Uterus (tissue), 4 donors: Measurements from ENCODE around the gene ATL2. TPM values are rescaled to one million over a fixed set of nuclear protein-coding genes. Genes with fewer than 3 reads are reported as not detected.

Experiments used
- DNase-seq, 2 donors: peaks; one replicate each; pipeline ENCODE4 v3.0.0-alpha.2; 2019 to 2020
- H3K27ac ChIP-seq, 2 donors: fragments of 200-600 bp; sonication (generic); 1 replicate in 1 of 2; 2 replicates in 1 of 2; pipeline ENCODE4 v1.5.1; 2016 to 2018
- H3K27me3 ChIP-seq, 2 donors: fragments of 200-600 bp; sonication (generic); one replicate each; pipeline ENCODE4 v1.5.1; 2018 to 2019; ENCODE audit warnings: control low read depth in 1 of 2
- H3K36me3 ChIP-seq, 2 donors: fragments of 200-600 bp; sonication (generic); one replicate each; pipeline ENCODE4 v1.5.1; 2019; ENCODE audit warnings: control low read depth in 1 of 2
- H3K4me1 ChIP-seq, 2 donors: fragments of 200-600 bp; sonication (generic); one replicate each; pipeline ENCODE4 v1.5.1; 2018 to 2019; ENCODE audit warnings: control low read depth in 1 of 2
- H3K4me3 ChIP-seq, 2 donors: fragments of 200-600 bp; sonication (generic); 1 replicate in 1 of 2; 2 replicates in 1 of 2; pipeline ENCODE4 v1.5.1; 2018 to 2019; ENCODE audit warnings: mild to moderate bottlenecking in 1 of 2
- H3K9me3 ChIP-seq, 2 donors: fragments of 200-600 bp; sonication (generic); one replicate each; pipeline ENCODE4 v1.5.1; 2019; ENCODE audit warnings: control low read depth in 1 of 2
- CTCF ChIP-seq, 4 experiments: fragments of 200-600 bp in 2 of 4; fragments of 450-650 bp in 2 of 4; sonication (generic) in 2 of 4; IDR thresholded peaks; one replicate each; pipeline ENCODE4 v1.5.1; 2016 to 2019; ENCODE audit warnings: antibody characterized with exemption in 4 of 4, mild to moderate bottlenecking in 2 of 4, moderate library complexity in 1 of 4
- POLR2A ChIP-seq, 2 donors: fragments of 450-650 bp; IDR thresholded peaks; one replicate each; pipeline ENCODE4 v1.6.1; 2016; ENCODE audit warnings: antibody characterized with exemption in 2 of 2, mild to moderate bottlenecking in 1 of 2, moderate library complexity in 1 of 2
- intact Hi-C: fragments of 100-400 bp; cut with DNase I; formaldehyde crosslinking; loops from one replicate; pipeline ENCODE4 v1.15.1; 2023; ENCODE audit warnings: low total_unique reads
- total RNA-seq, 4 donors: library from RNA; depleted of rRNA in 3 of 4; stranded (reverse); fragments of >200 nt in 3 of 4; gene quantifications; one replicate each; pipeline versions ENCODE4 v1.1.0 to v1.2.4, GENCODE V29; 2014 to 2023
- donor health status: DM: yes; HTN: yes; CAD: no.

The ATL2 gene
- 100 to 1,000 TPM in 3 of 4 donors, 10 to 100 TPM in 1; 90.9 to 404 (median 140) TPM for total RNA-seq

DNA sequence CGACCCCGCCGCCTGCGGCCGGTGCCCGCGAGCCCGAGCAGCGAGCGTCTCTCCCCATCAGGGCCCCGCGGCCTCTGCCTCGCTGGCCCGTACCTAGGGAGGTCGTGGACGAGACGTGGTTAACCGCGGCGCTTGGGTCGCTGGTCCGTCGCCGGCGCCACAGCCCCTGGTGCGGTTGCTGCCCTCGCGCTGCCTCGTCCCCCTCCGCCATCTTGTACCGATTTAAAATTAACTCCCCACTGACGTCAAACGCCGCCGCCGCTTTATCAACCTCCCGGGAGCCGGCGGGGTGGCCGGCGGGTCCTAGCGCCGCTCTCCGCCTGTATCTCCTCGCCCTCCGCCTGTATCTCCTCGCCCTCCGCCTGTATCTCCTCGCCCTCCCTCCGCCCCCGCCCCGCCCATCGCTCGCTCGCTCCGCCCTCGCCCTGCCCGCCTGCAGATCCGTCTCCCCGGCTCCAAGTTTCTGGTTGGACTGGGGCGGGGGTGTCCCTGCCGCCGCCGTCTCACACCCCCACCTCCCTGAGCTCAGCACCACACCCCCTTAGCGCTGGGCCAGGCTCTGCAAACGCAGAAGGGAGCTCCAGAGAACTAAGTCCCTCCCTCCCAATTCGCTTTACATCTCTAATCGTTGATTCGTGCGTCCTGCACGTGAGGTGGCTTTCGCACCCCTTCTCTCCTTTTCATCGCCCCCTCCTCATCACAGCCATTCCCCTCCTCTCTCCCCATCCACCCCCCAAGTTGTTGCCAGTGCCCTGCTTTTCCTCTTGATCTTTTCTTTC lies at the start of gene ATL2:
Gene ATL2 (minus strand): TSS at position 224 of the 779 bp plus-strand sequence. CDS start 13 bp downstream, at position 211.
- peak within 1 kb of the TSS; percentile 80 to 86 for H3K4me3 ChIP-seq
- H3K27ac ChIP-seq: peak within 1 kb of the TSS; percentile 99
- TF ChIP-seq POLR2A (IDR thresholded peaks at IDR 0.05) (peak; percentile 96 to 98), CTCF (IDR thresholded peaks at IDR 0.05) (peak in 1 of 4 experiments; percentile 12)
- peak; percentile 97 to 98 for DNase-seq
- H3K36me3 ChIP-seq: no peaks in the 10 kb centered on the region
- intact Hi-C loops: loop anchor here (10.0 kb wide), 1 partner anchor 128 kb away; no protein-coding TSS in a partner anchor
- H3K4me1 ChIP-seq: no peaks in the 10 kb centered on the region
- H3K27me3 ChIP-seq: no peaks in the 10 kb centered on the region
- no peaks in the 10 kb centered on the region for H3K9me3 ChIP-seq

GRCh38 chr2:38423763-38424162 lies 46.7 kb upstream of the ATL2 start:
- no peaks in the 10 kb centered on the region for H3K9me3 ChIP-seq
- H3K4me1 ChIP-seq: no peaks in the 10 kb centered on the region
- no peak for DNase-seq
- intact Hi-C loops: no loop called here
- TF ChIP-seq CTCF (IDR thresholded peaks at IDR 0.05): no peak
- H3K36me3 ChIP-seq: no peaks in the 10 kb centered on the region
- no peak overlapping the region for H3K27ac ChIP-seq
- no peaks in the 10 kb centered on the region for H3K27me3 ChIP-seq
- H3K4me3 ChIP-seq: no peak overlapping the region

- H3K4me3 ChIP-seq: no peak overlapping the region
- DNase-seq: no peak
- no peaks in the 10 kb centered on the region for H3K4me1 ChIP-seq
- H3K27ac ChIP-seq: no peak overlapping the region
- intact Hi-C loops: no loop called here
- H3K36me3 ChIP-seq: no peaks in the 10 kb centered on the region
- H3K9me3 ChIP-seq: no peaks in the 10 kb centered on the region
- no peaks in the 10 kb centered on the region for H3K27me3 ChIP-seq
- no peak for TF ChIP-seq CTCF (IDR thresholded peaks at IDR 0.05)
- no peak for TF ChIP-seq POLR2A (IDR thresholded peaks at IDR 0.05)
These were observed 44.4 kb upstream of the ATL2 start for GRCh38 chr2:38421274-38422056.

DNA sequence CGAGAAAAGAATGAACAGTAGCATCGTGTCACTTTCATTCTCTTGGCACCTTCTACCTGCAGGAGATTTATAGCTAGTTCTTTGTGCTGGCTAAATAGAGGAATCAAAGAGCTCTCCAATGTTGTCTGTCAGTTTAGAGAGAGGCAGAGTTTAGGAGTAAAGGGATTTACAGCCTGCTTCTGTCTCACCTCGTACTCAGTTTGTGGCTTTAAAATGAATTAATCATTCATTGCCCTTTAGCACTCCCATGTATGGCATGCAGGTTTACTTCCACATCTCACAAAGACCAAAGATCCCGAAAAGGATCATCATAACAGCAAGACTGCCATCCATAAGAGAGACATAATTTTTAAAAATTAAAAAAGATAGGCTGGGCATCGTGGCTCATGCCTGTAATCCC lies 42.4 kb upstream of the ATL2 start:
- Histone ChIP-seq H3K36me3 (no peaks in the 10 kb centered on the region), H3K27ac (no peak overlapping the region), H3K4me1 (no peaks in the 10 kb centered on the region), H3K9me3 (no peaks in the 10 kb centered on the region), H3K27me3 (no peaks in the 10 kb centered on the region), H3K4me3 (no peak overlapping the region)
- no peak for TF ChIP-seq CTCF (IDR thresholded peaks at IDR 0.05)
- no peak for TF ChIP-seq POLR2A (IDR thresholded peaks at IDR 0.05)
- intact Hi-C loops: no loop called here
- DNase-seq: no peak

GRCh38 chr2:38418735-38419134 lies 41.7 kb upstream of the ATL2 start:
- Histone ChIP-seq H3K27ac (no peak overlapping the region), H3K36me3 (no peaks in the 10 kb centered on the region), H3K4me3 (no peak overlapping the region), H3K4me1 (no peaks in the 10 kb centered on the region), H3K27me3 (no peaks in the 10 kb centered on the region), H3K9me3 (no peaks in the 10 kb centered on the region)
- intact Hi-C loops: no loop called here
- DNase-seq: no peak
- TF ChIP-seq CTCF (IDR thresholded peaks at IDR 0.05) (no peak), POLR2A (IDR thresholded peaks at IDR 0.05) (no peak)
